NCI-H526 (cell line): ENCODE measurements around the gene MYDGF.

Source experiments
- DNase-seq, 2 experiments: peaks; one replicate each; lab custom pipeline; 2025; lab: John Stamatoyannopoulos, UW

Gene MYDGF

DNA sequence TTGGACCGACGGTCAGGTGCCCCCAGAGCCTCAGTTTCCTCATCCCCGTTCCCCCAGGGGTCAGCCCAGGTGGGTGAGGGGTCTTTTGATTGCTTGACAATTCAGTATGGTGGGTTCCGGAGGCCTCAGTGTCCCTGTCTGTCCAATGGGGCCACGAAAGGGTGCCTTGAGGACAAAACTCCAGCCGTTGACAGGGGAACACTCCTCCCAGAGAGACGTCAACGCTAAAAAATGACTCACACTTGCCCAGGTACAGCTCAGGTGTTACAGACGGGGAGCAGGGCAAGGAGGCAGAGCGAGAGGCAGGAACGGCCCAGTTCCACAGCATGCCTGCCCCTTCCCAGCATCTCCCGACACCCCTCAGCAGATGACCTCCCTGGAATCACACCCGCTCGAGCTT, 29.0 kb downstream of the MYDGF start:
- DNase-seq, result no peak

DNA sequence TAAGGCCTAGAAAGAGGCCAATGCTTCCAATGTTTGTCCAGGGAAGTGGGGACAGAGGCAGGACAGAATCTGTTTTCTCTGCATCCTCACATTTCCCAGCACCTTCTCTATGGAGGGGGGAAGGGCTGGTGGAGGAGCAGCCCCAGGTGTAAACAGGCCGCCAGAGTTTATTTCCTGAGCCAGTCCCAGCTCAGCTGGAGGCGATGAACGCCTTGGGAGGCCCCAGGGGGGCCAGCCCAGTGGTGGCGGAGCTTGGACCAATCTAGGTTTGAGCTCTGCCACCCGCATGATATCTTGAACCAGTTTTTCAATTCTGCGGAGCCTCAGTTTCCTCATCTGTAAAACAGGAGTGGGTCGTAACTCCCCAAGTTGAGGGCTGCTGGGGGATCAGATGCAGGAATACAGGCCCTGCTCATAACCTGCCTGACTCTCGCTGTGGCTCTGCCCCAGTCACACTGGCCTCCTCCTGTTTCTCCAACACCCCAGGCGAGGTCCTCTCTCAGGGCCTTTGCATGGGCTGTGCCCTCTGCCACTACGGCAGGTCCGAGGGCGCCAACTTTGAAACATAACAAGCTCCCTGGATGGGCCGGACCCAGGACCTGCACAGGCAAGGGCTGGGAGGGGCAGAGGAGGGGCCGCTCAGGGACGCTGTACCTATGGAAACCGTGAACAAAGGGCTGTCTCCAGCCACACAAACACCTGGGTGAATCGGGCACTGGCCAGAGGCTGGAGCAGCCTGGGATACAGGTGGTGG, 29.7 kb downstream of the MYDGF start:
- no peak for DNase-seq

DNA sequence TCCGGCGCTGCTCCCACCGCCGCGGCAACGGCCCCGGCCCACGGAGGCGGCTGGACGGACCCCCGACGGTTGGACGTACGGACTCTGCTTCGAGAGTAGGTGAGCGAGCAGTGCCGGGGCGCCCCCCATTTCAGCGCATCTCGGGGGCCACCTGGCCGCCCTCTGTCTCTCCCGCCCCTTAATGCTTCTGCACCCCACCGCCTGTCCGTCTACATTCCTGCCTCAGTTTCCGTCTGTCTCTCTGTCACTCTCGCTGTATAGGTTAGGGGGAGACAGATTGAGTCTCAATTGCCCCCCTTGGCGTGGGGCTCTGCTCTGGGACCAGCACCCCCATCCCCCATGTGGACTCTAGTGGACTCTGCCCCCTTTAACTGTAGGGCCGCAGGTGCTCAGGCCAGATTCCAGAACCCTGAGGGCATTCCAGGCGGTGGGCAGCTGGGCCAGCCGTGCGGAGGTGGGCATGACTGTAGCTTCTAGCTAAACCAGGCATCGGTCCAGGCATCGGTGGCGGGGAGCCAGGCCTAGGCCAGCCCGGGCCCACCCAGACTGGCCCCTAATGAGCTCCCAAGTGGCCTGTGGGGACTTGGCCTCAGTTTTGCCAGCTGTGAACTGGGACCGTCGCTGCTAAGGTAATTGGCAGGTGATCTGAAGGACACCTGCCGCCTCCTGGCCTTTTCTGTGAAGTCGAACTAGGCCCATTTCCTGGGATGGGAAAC, 30.5 kb downstream of the MYDGF start:
- DNase-seq, result no peak

DNA sequence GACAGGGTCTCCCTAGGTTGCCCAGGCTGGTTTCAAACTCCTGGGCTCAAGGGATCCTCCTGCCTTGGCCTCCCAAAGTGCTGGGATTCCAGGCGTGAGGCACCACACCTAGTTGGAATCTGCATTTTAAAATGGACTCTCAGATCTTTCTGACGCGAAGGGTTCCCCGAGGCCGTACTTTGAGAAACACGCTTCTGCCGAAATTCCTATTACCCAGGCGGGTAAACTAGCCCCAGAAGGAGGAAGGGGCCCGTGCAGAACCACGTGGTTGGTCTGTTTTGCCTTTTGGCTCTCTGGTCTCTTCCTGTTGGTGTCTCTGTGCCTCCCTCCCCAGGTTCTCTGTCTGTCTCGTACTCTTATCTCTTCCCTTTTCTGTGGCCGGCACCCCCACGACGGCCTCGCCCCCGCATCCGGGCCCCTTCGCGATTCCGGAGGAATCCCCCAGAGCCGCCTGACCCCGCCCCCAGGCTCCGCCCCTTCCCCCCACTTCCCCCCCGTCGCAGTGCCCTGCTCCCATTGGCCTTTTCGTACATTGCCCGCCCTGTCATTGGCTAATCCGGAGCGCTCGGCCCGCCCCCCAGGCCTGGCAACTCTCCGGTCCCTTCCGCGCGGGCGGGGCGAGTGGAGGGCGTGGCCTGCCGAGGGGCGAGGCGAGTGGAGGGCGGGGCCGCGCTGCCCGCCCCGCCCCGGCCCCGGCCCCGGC, 31.2 kb downstream of the MYDGF start, which contains the start of gene TNFAIP8L1:
Gene TNFAIP8L1 (plus strand): TSS at position 689 of the 703 bp plus-strand sequence. CDS start 12,354 bp downstream, outside the sequence.
- peak; percentile 79 to 96 for DNase-seq

GRCh38 chr19:4638317-4638716, 31.8 kb downstream of the MYDGF start:
- no peak for DNase-seq

DNA sequence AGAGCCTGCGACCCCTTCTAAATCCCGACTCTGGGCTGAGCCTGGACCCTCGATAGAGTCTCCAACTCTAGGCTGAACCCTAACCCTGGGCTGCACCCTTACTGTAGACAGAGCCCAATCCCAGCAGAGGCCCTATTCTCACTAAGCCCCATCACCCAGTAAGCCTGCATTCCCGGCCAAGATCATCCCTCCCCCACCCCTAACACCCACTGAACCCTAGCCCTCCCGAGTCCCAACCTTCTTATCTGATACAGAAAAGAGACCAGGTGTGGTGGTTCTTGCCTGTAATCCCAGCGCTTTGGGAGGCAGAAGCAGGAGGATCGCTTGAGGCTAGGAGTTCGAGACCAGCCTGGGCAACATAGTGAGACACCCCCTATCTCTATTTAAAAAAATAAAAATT, 33.4 kb downstream of the MYDGF start:
- DNase-seq, result no peak

DNA sequence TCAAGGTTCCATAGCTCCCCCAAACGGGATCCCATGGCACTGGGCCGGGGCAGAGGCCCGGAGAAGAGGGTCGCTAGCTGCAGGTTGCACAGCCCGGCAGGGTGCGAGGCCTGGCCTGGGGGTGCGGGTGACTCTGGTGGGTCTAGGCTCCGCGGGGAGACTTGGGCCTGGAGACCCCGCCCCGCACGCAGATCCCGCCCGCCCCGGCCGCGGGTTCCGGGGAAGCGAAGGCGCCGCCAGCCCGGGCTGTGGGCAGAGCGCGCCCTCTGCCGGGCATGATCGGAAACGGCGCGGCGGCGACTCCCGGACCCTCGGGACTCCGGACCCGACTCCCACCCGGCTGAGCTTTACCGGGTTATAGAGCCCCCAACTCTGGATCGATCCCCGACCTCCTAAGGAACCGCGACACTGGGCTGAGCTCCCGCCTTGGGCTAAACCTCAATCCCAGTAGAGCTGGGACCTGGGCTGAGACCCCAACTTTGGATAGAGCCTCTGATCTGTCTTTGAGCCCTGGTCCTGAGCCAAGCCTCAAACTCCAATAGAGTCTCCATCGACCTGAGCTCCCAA, 33.9 kb downstream of the MYDGF start:
- peak in 1 of 2 experiments; percentile 52 for DNase-seq

DNA sequence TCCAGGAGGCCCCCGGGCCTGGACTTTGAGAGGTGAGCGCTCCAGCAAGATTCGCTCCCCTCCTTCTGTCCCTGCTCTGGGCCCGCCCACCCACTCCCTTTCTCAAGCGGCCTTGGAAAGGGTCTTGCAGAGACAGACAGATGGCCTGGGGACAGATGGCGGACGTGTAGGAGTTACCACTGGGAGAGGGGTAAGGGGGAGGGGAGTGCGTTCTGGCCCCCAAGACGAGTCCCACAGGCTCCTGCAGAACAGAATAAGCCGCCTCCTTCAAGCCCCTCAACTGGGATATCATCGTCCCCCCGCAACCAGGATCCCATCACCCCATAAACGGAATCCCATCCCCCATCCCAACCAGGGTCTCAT, 34.4 kb downstream of the MYDGF start:
- DNase-seq, result no peak

GRCh38 chr19:4633140-4633967, 36.8 kb downstream of the MYDGF start:
- DNase-seq, result peak in 1 of 2 experiments; percentile 53

DNA sequence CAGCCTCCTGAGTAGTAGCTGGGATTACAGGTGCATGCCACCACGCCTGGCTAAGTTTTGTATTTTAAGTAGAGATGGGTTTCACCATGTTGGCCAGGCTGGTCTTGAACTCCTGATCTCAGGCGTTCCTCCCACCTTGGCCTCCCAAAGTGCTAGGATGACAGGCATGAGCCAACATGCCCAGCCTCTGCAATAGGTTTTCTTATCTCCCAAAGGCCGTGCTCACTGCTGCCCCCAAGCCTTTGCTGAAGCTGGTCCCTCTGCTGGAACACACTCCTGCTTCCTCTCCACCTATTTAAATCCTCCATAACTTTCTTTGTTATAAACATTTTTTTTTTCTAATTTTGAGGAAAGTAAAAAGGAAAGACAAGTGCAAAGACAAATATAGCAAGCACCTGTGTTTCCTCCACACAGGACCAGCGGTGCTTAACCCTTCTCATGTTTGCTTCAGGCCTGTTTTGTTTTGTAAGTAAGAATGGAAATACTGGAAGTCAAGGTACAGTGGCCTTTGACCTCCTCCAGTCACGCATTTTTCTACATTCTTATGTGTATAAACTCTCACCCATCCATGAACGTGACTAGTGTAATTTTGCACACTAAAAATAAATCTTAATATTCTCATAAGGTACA, 45.3 kb downstream of the MYDGF start:
- DNase-seq, result peak in 1 of 2 experiments; percentile 23

GRCh38 chr19:4624301-4624700, 45.8 kb downstream of the MYDGF start:
- no peak for DNase-seq

- no peak for DNase-seq
These were observed 47.3 kb downstream of the MYDGF start for GRCh38 chr19:4622695-4623421.

DNA sequence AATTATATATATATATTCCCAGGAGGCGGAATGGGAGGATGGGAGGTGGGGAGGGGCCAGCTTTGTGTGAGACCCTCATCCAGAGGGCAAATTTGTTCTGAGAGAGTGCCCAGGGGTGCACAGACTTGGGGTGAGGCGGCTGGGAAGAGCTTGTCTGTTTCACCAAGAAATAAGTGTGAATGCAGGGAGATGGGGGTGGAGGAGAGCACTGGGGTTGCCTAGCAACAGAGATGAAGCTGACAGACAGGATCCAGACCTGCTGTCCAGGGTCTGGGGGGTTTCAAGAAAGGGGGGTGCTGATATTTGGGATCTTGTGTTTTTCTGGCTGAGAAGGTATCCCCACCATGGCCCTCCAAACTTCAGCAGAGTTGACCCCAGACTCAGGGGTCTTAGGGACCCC, 49.5 kb downstream of the MYDGF start:
- DNase-seq, result no peak

GRCh38 chr19:4619668-4620294, 50.4 kb downstream of the MYDGF start:
- DNase-seq, result no peak

DNA sequence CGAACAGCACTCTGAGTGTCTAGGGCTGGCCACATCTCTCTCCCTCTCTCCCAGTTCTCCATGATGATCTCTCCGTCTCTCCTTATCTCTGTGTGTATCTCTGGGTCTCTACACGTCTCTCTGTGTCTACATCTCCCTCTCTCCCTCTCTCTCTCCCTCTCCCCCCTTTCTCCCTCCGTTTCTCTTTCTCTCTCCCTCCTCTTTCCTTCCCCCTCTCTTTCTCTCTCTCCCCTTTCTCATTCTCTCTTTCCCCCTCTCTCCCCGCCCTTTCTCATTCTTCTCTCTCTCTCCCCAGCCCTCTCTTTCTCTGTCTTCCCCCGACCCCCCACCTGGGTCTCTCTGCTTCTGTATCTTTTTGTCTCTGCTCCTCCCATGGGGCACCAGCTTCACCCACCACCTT, 52.1 kb downstream of the MYDGF start:
- DNase-seq, result no peak

- no peak for DNase-seq
These were observed 56.8 kb downstream of the MYDGF start for GRCh38 chr19:4613254-4613751.

DNA sequence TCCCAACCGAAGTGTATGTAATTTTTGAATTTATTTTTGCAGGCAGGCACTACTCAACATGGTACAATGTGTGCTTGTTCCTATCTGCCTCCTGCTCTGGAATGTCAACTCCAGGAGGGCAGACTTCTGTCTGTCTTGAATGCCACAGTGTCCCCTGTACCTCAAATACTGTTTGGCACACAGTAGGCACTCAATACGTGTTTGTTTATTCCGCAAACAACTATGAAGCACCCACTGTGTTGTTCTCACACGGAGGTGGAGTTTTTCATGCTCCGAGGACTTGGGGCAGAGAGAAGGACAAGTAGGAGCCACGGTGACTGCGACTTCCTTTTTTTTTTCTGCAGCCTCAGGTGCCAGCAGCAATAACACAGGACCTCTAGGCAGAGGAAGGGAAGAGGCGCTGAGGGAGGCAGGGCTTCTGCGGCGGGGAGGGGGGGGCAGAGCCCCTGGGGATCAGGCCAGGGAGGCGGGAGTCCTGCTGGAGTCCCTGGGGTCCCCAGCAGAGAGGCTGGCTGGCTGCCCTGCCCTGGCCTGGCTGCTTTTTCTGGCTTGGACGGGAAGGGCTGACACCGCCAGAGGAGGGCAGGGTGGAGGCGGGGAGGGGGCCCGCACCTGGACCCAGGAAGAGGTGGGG, 60.1 kb downstream of the MYDGF start:
- DNase-seq, result no peak
